Measurements from ENCODE around the gene FCRL3. TPM values are rescaled to one million over a fixed set of nuclear protein-coding genes. Genes with fewer than 3 reads are reported as not detected.
A peak's percentile ranks its signal among the peaks of the same experiment; 100 is the strongest.

FCRL3 gene
- total RNA-seq, 1 experiment from 2014 or later = 45.8 TPM

DNA sequence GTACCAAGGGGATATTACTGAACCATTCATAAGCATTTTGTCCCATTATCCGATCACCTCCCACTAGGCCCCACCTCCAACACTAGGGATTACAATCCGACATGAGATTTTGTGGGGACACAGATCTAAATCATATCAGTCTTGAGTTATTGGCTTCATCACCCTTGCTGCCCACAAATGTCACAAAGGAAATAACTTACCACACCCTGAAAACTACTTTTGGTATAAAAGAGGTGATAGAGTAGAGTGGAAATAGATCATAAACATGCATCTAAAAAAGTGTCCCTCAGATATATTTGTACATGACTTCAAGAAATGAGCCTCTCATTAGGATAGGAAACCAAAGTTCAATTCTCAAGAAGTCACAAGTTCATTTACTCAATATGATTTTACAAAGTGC lies 22.6 kb upstream of the FCRL3 start:
- Histone ChIP-seq H3K4me2 (ENCODE audit: low read depth, low read length, poor library complexity, severe bottlenecking) (no peak overlapping the region), H3K79me2 (ENCODE audit: low read length) (no peaks in the 10 kb centered on the region), H4K20me1 (ENCODE audit: insufficient read depth, low read depth, low read length) (no peaks in the 10 kb centered on the region), H3K9me2 (replicated peaks; ENCODE audit: insufficient read depth, low read length) (no peaks in the 10 kb centered on the region), H3K4me3 (ENCODE audit: low read length) (no peak overlapping the region), H3K27me3 (ENCODE audit: low read length) (no peaks in the 10 kb centered on the region), H3K4me1 (ENCODE audit: low read length) (peaks cover 47% of the 10 kb centered on the region), H3K27ac (ENCODE audit: low read length) (no peak overlapping the region), H3K9ac (ENCODE audit: low read length) (no peak overlapping the region), H2AFZ (ENCODE audit: low read length) (no peak overlapping the region), H3K9me3 (ENCODE audit: low read length) (peaks cover 12% of the 10 kb centered on the region), H3K36me3 (ENCODE audit: insufficient read depth, low read length) (peaks cover 4% of the 10 kb centered on the region; the same call in 1 of the 2 replicates)
- no peak for DNase-seq

DNA sequence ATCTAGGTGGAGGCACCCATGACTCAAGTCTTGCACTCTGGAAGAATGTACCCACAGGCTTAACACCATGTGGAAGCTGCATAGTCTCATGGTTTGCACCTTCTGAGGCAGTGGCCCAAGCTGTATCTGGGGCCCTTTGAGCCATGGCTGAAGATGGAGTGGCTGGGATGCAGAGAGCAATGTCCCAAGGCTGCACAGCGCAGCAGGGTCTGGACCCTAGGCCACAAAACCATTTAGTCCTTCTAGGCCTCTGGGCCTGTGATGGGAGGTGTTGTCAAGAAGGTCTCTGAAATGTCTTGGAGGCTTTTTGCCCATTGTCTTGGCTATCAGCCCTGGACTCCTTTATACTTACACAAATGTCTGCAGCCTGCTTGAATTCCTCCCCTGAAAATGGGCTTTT lies 21.4 kb upstream of the FCRL3 start:
- no peak overlapping the region for H3K4me2 ChIP-seq (ENCODE audit: low read depth, low read length, poor library complexity, severe bottlenecking)
- H3K4me3 ChIP-seq (ENCODE audit: low read length) = no peak overlapping the region
- DNase-seq = no peak
- H3K4me1 ChIP-seq (ENCODE audit: low read length) = peaks cover 35% of the 10 kb centered on the region
- peaks cover 4% of the 10 kb centered on the region; the same call in 1 of the 2 replicates for H3K36me3 ChIP-seq (ENCODE audit: insufficient read depth, low read length)
- no peak overlapping the region for H2AFZ ChIP-seq (ENCODE audit: low read length)
- H3K27ac ChIP-seq (ENCODE audit: low read length) = no peak overlapping the region
- no peaks in the 10 kb centered on the region for H4K20me1 ChIP-seq (ENCODE audit: insufficient read depth, low read depth, low read length)
- no peaks in the 10 kb centered on the region for H3K9me2 ChIP-seq (replicated peaks; ENCODE audit: insufficient read depth, low read length)
- H3K9me3 ChIP-seq (ENCODE audit: low read length) = peaks cover 12% of the 10 kb centered on the region
- no peak overlapping the region for H3K9ac ChIP-seq (ENCODE audit: low read length)
- no peaks in the 10 kb centered on the region for H3K27me3 ChIP-seq (ENCODE audit: low read length)
- no peaks in the 10 kb centered on the region for H3K79me2 ChIP-seq (ENCODE audit: low read length)

- H3K9me3 ChIP-seq (ENCODE audit: low read length) = no peaks in the 10 kb centered on the region
- no peaks in the 10 kb centered on the region for H3K9me2 ChIP-seq (replicated peaks; ENCODE audit: insufficient read depth, low read length)
- no peaks in the 10 kb centered on the region for H3K36me3 ChIP-seq (ENCODE audit: insufficient read depth, low read length)
- no peaks in the 10 kb centered on the region for H4K20me1 ChIP-seq (ENCODE audit: insufficient read depth, low read depth, low read length)
- H3K27me3 ChIP-seq (ENCODE audit: low read length) = no peaks in the 10 kb centered on the region
- no peak overlapping the region for H3K4me2 ChIP-seq (ENCODE audit: low read depth, low read length, poor library complexity, severe bottlenecking)
- no peak overlapping the region for H3K9ac ChIP-seq (ENCODE audit: low read length)
- H3K27ac ChIP-seq (ENCODE audit: low read length) = no peak overlapping the region
- H3K4me1 ChIP-seq (ENCODE audit: low read length) = peaks cover 24% of the 10 kb centered on the region
- H3K79me2 ChIP-seq (ENCODE audit: low read length) = no peaks in the 10 kb centered on the region
- no peak for DNase-seq
- H2AFZ ChIP-seq (ENCODE audit: low read length) = no peak overlapping the region
- no peak overlapping the region for H3K4me3 ChIP-seq (ENCODE audit: low read length)
Measured at GRCh38 chr1:157715736-157716135, 15.2 kb upstream of the FCRL3 start.

DNA sequence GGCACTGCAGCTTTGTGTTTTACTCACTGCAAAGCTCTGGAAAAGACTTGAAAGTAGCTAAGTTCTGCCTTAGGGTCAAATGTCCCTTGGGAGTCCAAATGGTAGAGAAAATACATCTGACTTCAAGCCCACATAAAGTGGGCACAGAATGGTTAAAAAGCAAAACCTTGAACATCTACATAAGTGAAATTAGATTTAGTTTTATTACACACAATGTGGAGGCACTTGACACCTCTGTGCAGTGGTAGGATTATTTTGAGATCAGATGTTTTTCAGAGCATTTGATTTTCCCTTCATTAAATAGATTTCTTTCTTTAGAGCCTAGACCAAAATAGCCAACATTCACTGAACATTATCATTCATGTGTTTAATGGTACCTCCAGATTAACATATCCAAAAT lies 11.2 kb upstream of the FCRL3 start:
- H3K9me2 ChIP-seq (replicated peaks; ENCODE audit: insufficient read depth, low read length) = no peaks in the 10 kb centered on the region
- peak overlapping the region; percentile 14 for H3K4me2 ChIP-seq (ENCODE audit: low read depth, low read length, poor library complexity, severe bottlenecking)
- no peaks in the 10 kb centered on the region for H4K20me1 ChIP-seq (ENCODE audit: insufficient read depth, low read depth, low read length)
- no peaks in the 10 kb centered on the region for H3K79me2 ChIP-seq (ENCODE audit: low read length)
- H3K4me1 ChIP-seq (ENCODE audit: low read length) = peaks cover 39% of the 10 kb centered on the region
- H3K27ac ChIP-seq (ENCODE audit: low read length) = no peak overlapping the region; the same call in 1 of the 2 replicates
- no peak for DNase-seq
- 0 out of 2 replicates have a peak overlapping the region, but pooled peaks have one; percentile 11 for H3K4me3 ChIP-seq (ENCODE audit: low read length)
- H2AFZ ChIP-seq (ENCODE audit: low read length) = peak overlapping the region; percentile 15; the same call in 1 of the 2 replicates
- H3K9ac ChIP-seq (ENCODE audit: low read length) = no peak overlapping the region; the same call in 1 of the 2 replicates
- no peaks in the 10 kb centered on the region for H3K27me3 ChIP-seq (ENCODE audit: low read length)
- H3K9me3 ChIP-seq (ENCODE audit: low read length) = no peaks in the 10 kb centered on the region
- no peaks in the 10 kb centered on the region for H3K36me3 ChIP-seq (ENCODE audit: insufficient read depth, low read length)

- Histone ChIP-seq H2AFZ (ENCODE audit: low read length) (no peak overlapping the region), H3K4me3 (ENCODE audit: low read length) (0 out of 2 replicates have a peak overlapping the region, but pooled peaks have one; percentile 32), H3K79me2 (ENCODE audit: low read length) (no peaks in the 10 kb centered on the region), H3K27ac (ENCODE audit: low read length) (peak overlapping the region; percentile 80), H3K4me2 (ENCODE audit: low read depth, low read length, poor library complexity, severe bottlenecking) (peak overlapping the region; percentile 56), H3K36me3 (ENCODE audit: insufficient read depth, low read length) (no peaks in the 10 kb centered on the region), H3K9me3 (ENCODE audit: low read length) (no peaks in the 10 kb centered on the region), H4K20me1 (ENCODE audit: insufficient read depth, low read depth, low read length) (no peaks in the 10 kb centered on the region), H3K9me2 (replicated peaks; ENCODE audit: insufficient read depth, low read length) (no peaks in the 10 kb centered on the region), H3K9ac (ENCODE audit: low read length) (peak overlapping the region; percentile 55), H3K4me1 (ENCODE audit: low read length) (peaks cover 56% of the 10 kb centered on the region), H3K27me3 (ENCODE audit: low read length) (no peaks in the 10 kb centered on the region)
- peak; percentile 86 for DNase-seq
Measured at GRCh38 chr1:157704878-157705277, 4.3 kb upstream of the FCRL3 start.

DNA sequence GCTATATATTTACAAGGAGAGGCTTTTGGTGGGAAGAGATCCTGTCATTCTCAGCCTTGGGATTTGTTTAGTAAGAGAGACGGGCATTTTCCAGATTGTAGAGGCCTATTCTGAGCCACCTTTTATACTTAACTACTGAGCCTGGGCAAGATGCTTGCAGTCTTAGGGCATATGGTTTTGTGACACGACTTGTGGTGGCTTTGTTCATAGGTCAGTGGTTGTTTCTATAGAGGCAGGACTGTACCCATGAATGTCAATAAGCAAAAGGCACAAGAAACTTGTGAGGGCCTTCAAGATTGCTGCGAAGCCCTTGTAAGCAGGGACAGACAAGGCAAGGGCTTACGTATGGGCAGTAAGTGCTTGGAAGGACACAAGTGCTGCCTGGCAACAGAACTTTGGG lies 3.4 kb upstream of the FCRL3 start:
- Histone ChIP-seq H3K4me1 (ENCODE audit: low read length) (peaks cover 60% of the 10 kb centered on the region), H3K79me2 (ENCODE audit: low read length) (no peaks in the 10 kb centered on the region), H2AFZ (ENCODE audit: low read length) (peak overlapping the region; percentile 38; the same call in 1 of the 2 replicates), H3K4me2 (ENCODE audit: low read depth, low read length, poor library complexity, severe bottlenecking) (peak overlapping the region; percentile 56), H3K36me3 (ENCODE audit: insufficient read depth, low read length) (no peaks in the 10 kb centered on the region), H4K20me1 (ENCODE audit: insufficient read depth, low read depth, low read length) (no peaks in the 10 kb centered on the region), H3K9me2 (replicated peaks; ENCODE audit: insufficient read depth, low read length) (no peaks in the 10 kb centered on the region), H3K27me3 (ENCODE audit: low read length) (no peaks in the 10 kb centered on the region), H3K27ac (ENCODE audit: low read length) (peak overlapping the region; percentile 80; the same call in 1 of the 2 replicates), H3K9me3 (ENCODE audit: low read length) (no peaks in the 10 kb centered on the region), H3K4me3 (ENCODE audit: low read length) (no peak overlapping the region), H3K9ac (ENCODE audit: low read length) (peak overlapping the region; percentile 55)
- no peak for DNase-seq

- H2AFZ ChIP-seq (ENCODE audit: low read length) = no peak overlapping the region
- no peak for DNase-seq
- H3K9me2 ChIP-seq (replicated peaks; ENCODE audit: insufficient read depth, low read length) = no peaks in the 10 kb centered on the region
- H3K4me1 ChIP-seq (ENCODE audit: low read length) = peaks cover 68% of the 10 kb centered on the region
- H4K20me1 ChIP-seq (ENCODE audit: insufficient read depth, low read depth, low read length) = no peaks in the 10 kb centered on the region
- H3K36me3 ChIP-seq (ENCODE audit: insufficient read depth, low read length) = no peaks in the 10 kb centered on the region; the same call in 1 of the 2 replicates
- no peaks in the 10 kb centered on the region for H3K79me2 ChIP-seq (ENCODE audit: low read length)
- H3K9ac ChIP-seq (ENCODE audit: low read length) = no peak overlapping the region
- H3K27ac ChIP-seq (ENCODE audit: low read length) = no peak overlapping the region
- H3K9me3 ChIP-seq (ENCODE audit: low read length) = no peaks in the 10 kb centered on the region
- H3K4me3 ChIP-seq (ENCODE audit: low read length) = no peak overlapping the region
- no peak overlapping the region for H3K4me2 ChIP-seq (ENCODE audit: low read depth, low read length, poor library complexity, severe bottlenecking)
- H3K27me3 ChIP-seq (ENCODE audit: low read length) = no peaks in the 10 kb centered on the region
Measured at GRCh38 chr1:157702308-157702825, 1.8 kb upstream of the FCRL3 start.

DNA sequence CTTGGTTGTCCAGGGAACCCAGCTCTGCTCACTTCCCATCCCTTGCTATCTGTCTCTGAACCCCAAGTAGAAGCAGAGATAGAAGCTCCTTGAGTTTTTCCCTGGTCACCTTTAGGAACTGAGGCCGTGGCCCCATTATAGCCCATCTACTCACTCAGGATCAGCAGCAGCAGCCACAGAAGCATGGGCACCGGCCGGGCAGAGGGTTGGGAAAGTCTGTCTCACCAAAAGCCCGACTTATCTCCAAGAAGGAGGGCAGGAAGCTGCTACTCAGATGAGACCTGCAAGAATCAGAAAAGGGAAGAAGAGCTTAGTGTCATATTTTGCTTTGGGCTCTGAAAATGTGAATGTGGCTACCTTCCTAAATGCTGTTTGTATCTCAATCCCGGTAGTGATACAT lies 264 bp downstream of the FCRL3 start:
- H3K27ac ChIP-seq (ENCODE audit: low read length) = peak overlapping the region; percentile 8
- H2AFZ ChIP-seq (ENCODE audit: low read length) = peak overlapping the region; percentile 1; the same call in 1 of the 2 replicates

More for the DNA sequence above, 264 bp downstream of the FCRL3 start:
- DNase-seq = peak; percentile 52
- H3K4me2 ChIP-seq (ENCODE audit: low read depth, low read length, poor library complexity, severe bottlenecking) = peak overlapping the region; percentile 46
- H3K36me3 ChIP-seq (ENCODE audit: insufficient read depth, low read length) = no peaks in the 10 kb centered on the region; the same call in 1 of the 2 replicates
- H3K9me2 ChIP-seq (replicated peaks; ENCODE audit: insufficient read depth, low read length) = no peaks in the 10 kb centered on the region
- H3K9ac ChIP-seq (ENCODE audit: low read length) = peak overlapping the region; percentile 59
- peak overlapping the region; percentile 17 for H3K4me3 ChIP-seq (ENCODE audit: low read length)
- H3K27me3 ChIP-seq (ENCODE audit: low read length) = no peaks in the 10 kb centered on the region
- peaks cover 69% of the 10 kb centered on the region for H3K4me1 ChIP-seq (ENCODE audit: low read length)
- H3K79me2 ChIP-seq (ENCODE audit: low read length) = no peaks in the 10 kb centered on the region
- no peaks in the 10 kb centered on the region for H3K9me3 ChIP-seq (ENCODE audit: low read length)
- H4K20me1 ChIP-seq (ENCODE audit: insufficient read depth, low read depth, low read length) = no peaks in the 10 kb centered on the region

All from Karpas-422 (cell line).